Central memory CD8-positive, alpha-beta T cell (primary cell): ENCODE measurements around the gene GREM1.

Experiments used
- ATAC-seq: fragments of 150-1000 bp; cut with Tn5 transposase; replicated peaks from 2 replicates; pipeline ENCODE4 v1.10.0; 2022; ENCODE audit warnings: mild to moderate bottlenecking, moderate FRiP score, moderate number of reproducible peaks; ENCODE audit not compliant: poor library complexity, severe bottlenecking; ENCODE audit errors: extremely low read depth
- DNase-seq, 2 donors: peaks; one replicate each; pipeline ENCODE4 v3.0.0; 2021; ENCODE audit warnings: low spot score in 2 of 2
- H3K27ac Mint-ChIP-seq: one replicate; pipeline ENCODE4 v1.8.0; 2022; ENCODE audit warnings: low read depth, mild to moderate bottlenecking, moderate library complexity, mixed read lengths
- H3K27me3 Mint-ChIP-seq: one replicate; pipeline ENCODE4 v1.8.0; 2022; ENCODE audit warnings: mixed read lengths
- H3K36me3 Mint-ChIP-seq: one replicate; pipeline ENCODE4 v1.8.0; 2022; ENCODE audit warnings: mild to moderate bottlenecking, moderate library complexity, mixed read lengths; ENCODE audit not compliant: insufficient read depth
- H3K4me1 Mint-ChIP-seq: one replicate; pipeline ENCODE4 v1.8.0; 2022; ENCODE audit warnings: mixed read lengths
- H3K4me3 Mint-ChIP-seq: one replicate; pipeline ENCODE4 v1.8.0; 2022; ENCODE audit warnings: mild to moderate bottlenecking, moderate library complexity, mixed read lengths
- H3K9me3 Mint-ChIP-seq: one replicate; pipeline ENCODE4 v1.8.0; 2022; ENCODE audit warnings: mixed read lengths

GREM1 gene

DNA sequence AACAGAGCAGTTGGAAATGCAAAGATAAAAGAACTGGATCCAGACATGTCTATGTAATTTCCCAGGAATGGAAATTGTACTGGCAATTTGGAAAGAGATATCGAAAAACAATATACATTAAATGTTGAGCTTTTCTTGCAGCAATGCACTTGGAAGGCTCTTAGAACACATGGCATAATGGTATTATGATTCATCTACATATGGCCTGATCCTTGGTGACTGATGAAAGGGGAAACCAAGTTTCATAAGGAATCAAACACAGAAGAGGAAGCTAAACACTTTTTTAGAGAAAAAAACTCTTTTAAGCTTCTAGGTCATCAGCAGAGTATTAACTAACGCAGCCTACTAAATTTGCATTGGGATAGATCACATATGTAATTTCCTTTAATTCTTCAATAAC, 12.4 kb upstream of the GREM1 start:
- no peaks in the 10 kb centered on the region for H3K4me1 Mint-ChIP-seq
- DNase-seq (no peak), ATAC-seq (no peak)
- H3K4me3 Mint-ChIP-seq: no peak overlapping the region
- H3K36me3 Mint-ChIP-seq: no peaks in the 10 kb centered on the region
- H3K9me3 Mint-ChIP-seq: no peaks in the 10 kb centered on the region
- H3K27me3 Mint-ChIP-seq: peaks cover 83% of the 10 kb centered on the region
- H3K27ac Mint-ChIP-seq: no peak overlapping the region

- Mint-ChIP-seq H3K36me3 (no peaks in the 10 kb centered on the region), H3K27me3 (peaks cover 75% of the 10 kb centered on the region), H3K4me3 (no peak overlapping the region), H3K4me1 (no peaks in the 10 kb centered on the region), H3K9me3 (no peaks in the 10 kb centered on the region), H3K27ac (no peak overlapping the region)
- ATAC-seq (no peak), DNase-seq (no peak)
Measured at GRCh38 chr15:32706704-32707103, 11.1 kb upstream of the GREM1 start.

DNA sequence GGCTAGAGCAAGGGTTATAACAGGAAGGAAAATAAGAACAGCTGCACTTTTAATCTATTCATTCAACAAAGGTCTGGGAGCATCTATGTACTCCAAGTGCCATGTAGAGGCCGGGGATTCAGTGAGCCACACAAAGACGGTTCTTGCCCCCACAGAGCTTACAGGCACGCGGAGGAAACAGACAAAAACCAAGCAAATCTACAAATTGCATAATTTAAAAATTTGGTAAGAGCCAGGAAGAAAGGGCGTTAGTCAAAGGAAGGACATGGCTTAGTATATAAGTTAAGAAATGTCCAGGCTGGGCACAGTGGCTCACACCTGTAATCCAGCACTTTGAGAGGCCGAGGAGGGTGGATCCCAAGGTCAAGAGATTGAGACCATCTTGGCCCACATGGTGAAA, 10.4 kb upstream of the GREM1 start:
- H3K9me3 Mint-ChIP-seq: no peaks in the 10 kb centered on the region
- no peaks in the 10 kb centered on the region for H3K4me1 Mint-ChIP-seq
- no peak overlapping the region for H3K27ac Mint-ChIP-seq
- H3K36me3 Mint-ChIP-seq: no peaks in the 10 kb centered on the region
- ATAC-seq (no peak), DNase-seq (no peak)
- no peak overlapping the region for H3K4me3 Mint-ChIP-seq
- peaks cover 75% of the 10 kb centered on the region for H3K27me3 Mint-ChIP-seq

DNA sequence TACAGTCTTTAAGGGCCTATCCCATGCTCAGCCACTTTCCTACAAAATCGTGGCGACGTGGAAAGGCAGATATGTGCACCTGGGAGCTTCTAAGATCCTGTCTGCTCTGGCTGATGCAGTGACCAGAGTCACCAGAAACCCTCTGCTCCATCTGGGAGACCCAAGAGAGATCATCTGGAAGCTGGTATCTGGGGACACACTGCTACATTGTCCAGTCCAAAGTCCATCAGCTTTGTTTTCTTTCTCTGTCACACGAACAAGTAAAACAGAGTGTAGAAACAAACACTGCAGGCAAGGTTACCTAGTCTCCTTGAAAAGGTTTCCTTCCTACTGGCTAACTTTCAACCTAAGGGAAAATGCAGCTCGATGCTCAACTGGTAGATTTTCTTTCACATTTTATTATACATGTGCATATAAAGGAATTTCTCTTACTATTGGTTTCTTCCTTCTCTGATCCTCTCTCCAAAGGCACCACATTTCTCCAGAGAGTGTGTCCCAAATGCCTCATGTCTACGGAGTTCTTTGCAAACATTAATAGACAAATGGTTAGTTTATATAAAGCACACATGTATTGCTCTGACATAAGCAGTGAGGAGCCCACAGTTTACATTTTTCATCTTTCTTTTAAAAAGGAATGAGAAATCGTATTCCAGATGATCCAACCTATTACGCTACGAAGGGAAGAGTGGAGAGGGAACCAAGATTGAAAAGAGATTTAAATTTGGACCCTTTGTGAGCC, 8.3 kb upstream of the GREM1 start:
- ATAC-seq (no peak), DNase-seq (no peak)
- H3K27ac Mint-ChIP-seq: no peak overlapping the region
- no peaks in the 10 kb centered on the region for H3K9me3 Mint-ChIP-seq
- H3K4me1 Mint-ChIP-seq: no peaks in the 10 kb centered on the region
- no peaks in the 10 kb centered on the region for H3K36me3 Mint-ChIP-seq
- no peak overlapping the region for H3K4me3 Mint-ChIP-seq
- peaks cover 75% of the 10 kb centered on the region for H3K27me3 Mint-ChIP-seq

DNA sequence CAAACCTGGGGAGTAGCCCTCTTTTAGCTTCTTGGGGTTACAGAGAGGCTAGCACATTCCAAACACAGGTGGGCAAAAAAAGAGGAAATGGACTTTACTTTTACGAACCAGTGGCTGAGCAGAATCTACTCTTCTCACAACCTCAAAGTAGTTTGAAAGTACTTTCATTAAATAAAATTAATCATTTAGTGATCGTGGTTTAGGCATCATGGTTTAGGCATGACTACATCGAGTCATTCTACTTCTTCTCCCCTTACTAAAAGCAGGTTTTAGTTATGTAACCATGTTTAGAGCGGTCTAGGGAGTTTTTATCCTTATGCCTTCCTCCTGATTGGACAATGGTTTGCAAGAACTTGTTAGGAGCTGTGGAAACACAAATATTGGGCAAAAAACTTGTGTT, 2.5 kb upstream of the GREM1 start:
- H3K4me1 Mint-ChIP-seq: peaks cover 12% of the 10 kb centered on the region
- no peak for DNase-seq
- H3K4me3 Mint-ChIP-seq: no peak overlapping the region
- ATAC-seq: no peak
- H3K9me3 Mint-ChIP-seq: no peaks in the 10 kb centered on the region
- peaks cover 2% of the 10 kb centered on the region for H3K36me3 Mint-ChIP-seq
- peaks cover 78% of the 10 kb centered on the region for H3K27me3 Mint-ChIP-seq
- H3K27ac Mint-ChIP-seq: no peak overlapping the region

GRCh38 chr15:32716216-32716914, 1.4 kb upstream of the GREM1 start:
- H3K27me3 Mint-ChIP-seq: peaks cover 89% of the 10 kb centered on the region
- no peak for ATAC-seq
- no peak for DNase-seq
- H3K27ac Mint-ChIP-seq: no peak overlapping the region
- peak overlapping the region; percentile 25 for H3K4me3 Mint-ChIP-seq
- no peaks in the 10 kb centered on the region for H3K9me3 Mint-ChIP-seq
- peaks cover 2% of the 10 kb centered on the region for H3K36me3 Mint-ChIP-seq
- peaks cover 12% of the 10 kb centered on the region for H3K4me1 Mint-ChIP-seq

GRCh38 chr15:32716915-32717425, 834 bp upstream of the GREM1 start:
- Mint-ChIP-seq H3K27me3 (peaks cover 91% of the 10 kb centered on the region), H3K4me3 (peak overlapping the region; percentile 25), H3K36me3 (peaks cover 2% of the 10 kb centered on the region), H3K9me3 (no peaks in the 10 kb centered on the region), H3K27ac (no peak overlapping the region), H3K4me1 (peaks cover 12% of the 10 kb centered on the region)
- no peak for DNase-seq
- ATAC-seq: no peak

DNA sequence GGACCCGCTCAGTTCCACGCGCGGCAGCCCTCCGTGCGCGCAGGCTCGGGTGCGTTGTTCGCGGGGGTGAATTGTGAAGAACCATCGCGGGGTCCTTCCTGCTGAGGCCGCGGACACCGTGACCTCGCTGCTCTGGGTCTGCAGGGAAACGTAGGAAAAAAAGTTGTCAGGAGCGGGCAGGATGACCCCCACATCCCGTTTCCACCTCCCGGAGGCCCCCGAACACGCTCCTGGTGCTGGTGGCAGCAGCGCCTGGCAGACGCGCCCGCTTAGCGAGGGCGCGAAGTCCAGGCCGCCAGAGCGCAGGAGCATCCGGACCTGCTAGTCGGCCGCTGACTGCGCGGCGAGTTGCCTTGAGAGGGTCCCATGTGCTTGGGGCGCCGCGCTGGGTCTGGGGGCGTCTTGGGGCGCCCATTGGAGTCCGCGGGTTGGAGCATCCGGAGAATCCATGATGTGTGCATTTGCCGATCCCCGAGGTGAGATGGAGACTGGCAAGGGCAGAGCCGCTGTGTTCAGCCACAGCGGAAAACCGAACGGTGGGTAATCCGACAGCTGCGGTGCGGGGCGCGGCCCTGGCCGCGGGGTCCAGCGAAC, 520 bp downstream of the GREM1 start:
- Mint-ChIP-seq H3K4me3 (peak overlapping the region; percentile 13), H3K27ac (no peak overlapping the region), H3K4me1 (peaks cover 12% of the 10 kb centered on the region), H3K9me3 (no peaks in the 10 kb centered on the region), H3K27me3 (peaks cover 89% of the 10 kb centered on the region), H3K36me3 (peaks cover 2% of the 10 kb centered on the region)
- no peak for ATAC-seq
- no peak for DNase-seq

- peaks cover 2% of the 10 kb centered on the region for H3K36me3 Mint-ChIP-seq
- peaks cover 82% of the 10 kb centered on the region for H3K27me3 Mint-ChIP-seq
- no peak for DNase-seq
- H3K27ac Mint-ChIP-seq: no peak overlapping the region
- H3K4me3 Mint-ChIP-seq: peak overlapping the region; percentile 31
- peaks cover 12% of the 10 kb centered on the region for H3K4me1 Mint-ChIP-seq
- no peaks in the 10 kb centered on the region for H3K9me3 Mint-ChIP-seq
- no peak for ATAC-seq
Measured at GRCh38 chr15:32718821-32719716, 1.3 kb downstream of the GREM1 start.

- DNase-seq (no peak), ATAC-seq (no peak)
- no peak overlapping the region for H3K4me3 Mint-ChIP-seq
- H3K27me3 Mint-ChIP-seq: peaks cover 83% of the 10 kb centered on the region
- H3K9me3 Mint-ChIP-seq: peaks cover 5% of the 10 kb centered on the region
- peaks cover 2% of the 10 kb centered on the region for H3K36me3 Mint-ChIP-seq
- peaks cover 10% of the 10 kb centered on the region for H3K4me1 Mint-ChIP-seq
- no peak overlapping the region for H3K27ac Mint-ChIP-seq
Measured at GRCh38 chr15:32721596-32721995, 3.8 kb downstream of the GREM1 start.

GRCh38 chr15:32722136-32722535, 4.3 kb downstream of the GREM1 start:
- H3K27ac Mint-ChIP-seq: no peak overlapping the region
- no peak for DNase-seq
- no peak overlapping the region for H3K4me3 Mint-ChIP-seq
- peaks cover 83% of the 10 kb centered on the region for H3K27me3 Mint-ChIP-seq
- H3K4me1 Mint-ChIP-seq: peaks cover 5% of the 10 kb centered on the region
- ATAC-seq: no peak
- H3K36me3 Mint-ChIP-seq: peaks cover 2% of the 10 kb centered on the region
- peaks cover 5% of the 10 kb centered on the region for H3K9me3 Mint-ChIP-seq
